A549 (cell line): Measurements from ENCODE around the gene LARGE1. TPM values are rescaled to one million over a fixed set of nuclear protein-coding genes. Genes with fewer than 3 reads are reported as not detected.

Experiments
- ATAC-seq, 2 experiments: fragments of 200-7000 bp in 1 of 2; fragments of >200 bp in 1 of 2; cut with Nextera tagmentation in 1 of 2; cut with Tn5 transposase in 1 of 2; 3 replicates each; pipeline versions ENCODE4 v1.8.0 to v1.9.1; 2018 to 2020; ENCODE audit warnings: mild to moderate bottlenecking in 1 of 2, moderate library complexity in 1 of 2
- CTCF ChIA-PET: fragments of 300-600 bp; sonication (Branson Sonifier 250); formaldehyde crosslinking; extraction: SDS; loops from one replicate; lab custom pipeline; 2021; ENCODE audit warnings: antibody characterized with exemption, inconsistent platforms; lab: Yijun Ruan, JAX
- POLR2A ChIA-PET: fragments of 350-600 bp; formaldehyde crosslinking; extraction: SDS; loops from one replicate; lab custom pipeline; 2021; ENCODE audit warnings: antibody characterized with exemption, inconsistent platforms; lab: Yijun Ruan, JAX
- DNase-seq, 2 experiments: peaks; one replicate each; pipeline versions ENCODE4 v3.0.0 to v3.0.0-alpha.2; 2011 to 2016; ENCODE audit warnings: low read depth in 1 of 2, low spot score in 1 of 2
- FAIRE-seq: peaks from 2 replicates; lab custom pipeline; 2011; peaks lifted over from hg19 to GRCh38; lab: Jason Lieb, UNC
- H3K27ac ChIP-seq, 2 experiments: fragments of >200 bp; sonication (Bioruptor Twin); formaldehyde crosslinking; 3 replicates each; pipeline ENCODE4 v1.5.1; 2016 to 2017
- H3K4me1 ChIP-seq: fragments of >200 bp; sonication (Bioruptor Twin); formaldehyde crosslinking; 3 replicates; pipeline ENCODE4 v1.6.1; 2016
- H3K4me2 ChIP-seq: fragments of >200 bp; sonication (Bioruptor Twin); formaldehyde crosslinking; 3 replicates; pipeline ENCODE4 v1.6.1; 2016
- H3K4me3 ChIP-seq: fragments of >200 bp; sonication (Bioruptor Twin); formaldehyde crosslinking; 3 replicates; pipeline ENCODE4 v1.5.1; 2016
- H3K9me3 ChIP-seq: fragments of >200 bp; sonication (Bioruptor Twin); formaldehyde crosslinking; 3 replicates; pipeline ENCODE4 v1.6.1; 2016
- BCL3 ChIP-seq: fragments of >200 bp; sonication (Bioruptor Twin); formaldehyde crosslinking; IDR thresholded peaks from 3 replicates; pipeline ENCODE4 v1.6.1; 2016
- CBX2 ChIP-seq: fragments of 200-600 bp; sonication (generic); IDR thresholded peaks from 2 replicates; pipeline ENCODE4 v1.6.1; 2016; ENCODE audit warnings: low read depth, mild to moderate bottlenecking, borderline replicate concordance
- CEBPB ChIP-seq, 2 experiments: fragments of >200 bp in 1 of 2; sonication (Bioruptor Twin) in 1 of 2; formaldehyde crosslinking in 1 of 2; IDR thresholded peaks; 2 replicates each; pipeline ENCODE4 v1.6.1; 2012 to 2016
- CTCF ChIP-seq: fragments of >200 bp; sonication (Bioruptor Twin); formaldehyde crosslinking; IDR thresholded peaks from 3 replicates; pipeline ENCODE4 v1.5.1; 2016
- ELK1 ChIP-seq: fragments of 150-350 bp; IDR thresholded peaks from 2 replicates; pipeline ENCODE4 v1.6.1; 2014; ENCODE audit warnings: low read depth, mild to moderate bottlenecking, low read length
- EP300 ChIP-seq, 2 experiments: fragments of >200 bp; sonication (Bioruptor Twin); formaldehyde crosslinking; IDR thresholded peaks; 2 replicates in 1 of 2; 3 replicates in 1 of 2; pipeline ENCODE4 v1.6.1; 2016 to 2017
- FOSL2 ChIP-seq, 2 experiments: fragments of 450-650 bp in 1 of 2; fragments of >200 bp in 1 of 2; sonication (Bioruptor Twin) in 1 of 2; formaldehyde crosslinking; IDR thresholded peaks; 2 replicates each; pipeline versions ENCODE4 v1.5.0 to v1.6.1; 2016 to 2020; ENCODE audit warnings: mild to moderate bottlenecking in 1 of 2, moderate library complexity in 1 of 2
- GATA3 ChIP-seq: IDR thresholded peaks from 2 replicates; pipeline ENCODE4 v1.6.1; 2012; ENCODE audit warnings: borderline replicate concordance
- HDAC2 ChIP-seq: fragments of 200-600 bp; sonication (generic); IDR thresholded peaks from 2 replicates; pipeline ENCODE4 v1.6.1; 2016
- HOXB13 ChIP-seq: fragments of 250-450 bp; sonication (Bioruptor Pico); IDR thresholded peaks from 2 replicates; pipeline ENCODE4 v1.5.0; 2020; ENCODE audit warnings: low read depth, mild to moderate bottlenecking, moderate library complexity
- HOXB5 ChIP-seq: fragments of 250-450 bp; sonication (Bioruptor Pico); IDR thresholded peaks from 2 replicates; pipeline ENCODE4 v1.5.0; 2020; ENCODE audit warnings: mild to moderate bottlenecking, moderate library complexity
- JUNB ChIP-seq: fragments of >200 bp; sonication (Bioruptor Twin); formaldehyde crosslinking; IDR thresholded peaks from 2 replicates; pipeline ENCODE4 v1.6.1; 2016
- MAX ChIP-seq: IDR thresholded peaks from 2 replicates; pipeline ENCODE4 v1.6.1; 2012
- NPAS2 ChIP-seq: fragments of 250-450 bp; sonication (Bioruptor Pico); IDR thresholded peaks from 2 replicates; pipeline ENCODE4 v1.8.0; 2022; ENCODE audit warnings: mild to moderate bottlenecking, moderate library complexity, borderline replicate concordance
- PHF8 ChIP-seq: fragments of 200-600 bp; sonication (generic); IDR thresholded peaks from 2 replicates; pipeline ENCODE4 v1.6.1; 2016; ENCODE audit warnings: low read depth, mild to moderate bottlenecking, antibody characterized with exemption, moderate library complexity, borderline replicate concordance
- POLR2A ChIP-seq: IDR thresholded peaks from 2 replicates; pipeline ENCODE4 v1.6.1; 2012; ENCODE audit warnings: mild to moderate bottlenecking, low read length
- POLR2AphosphoS2 ChIP-seq: conservative IDR thresholded peaks from 2 replicates; pipeline ENCODE4 v1.6.1; 2012; ENCODE audit warnings: low read length, improper control_type of control experiment, inconsistent platforms
- RCOR1 ChIP-seq: fragments of 150-350 bp; IDR thresholded peaks from 2 replicates; pipeline ENCODE4 v1.6.1; 2014; ENCODE audit warnings: antibody characterized with exemption, low read length, low read depth
- RFX5 ChIP-seq: fragments of 450-650 bp; IDR thresholded peaks from 2 replicates; pipeline ENCODE4 v1.7.1; 2014; ENCODE audit warnings: antibody characterized with exemption, mild to moderate bottlenecking, moderate library complexity
- SREBF2 ChIP-seq: fragments of 450-650 bp; IDR thresholded peaks from 2 replicates; pipeline ENCODE4 v1.6.1; 2014; ENCODE audit warnings: mild to moderate bottlenecking, moderate library complexity
- ZFP36 ChIP-seq: fragments of 450-650 bp; IDR thresholded peaks from 2 replicates; pipeline ENCODE4 v1.6.1; 2014; ENCODE audit warnings: borderline replicate concordance; ENCODE audit not compliant: partially characterized antibody
- ZNF302 ChIP-seq: fragments of 250-450 bp; sonication (Bioruptor Pico); IDR thresholded peaks from 2 replicates; pipeline ENCODE4 v1.9.0; 2021; ENCODE audit warnings: inconsistent platforms, mild to moderate bottlenecking, moderate library complexity
- ZSCAN20 ChIP-seq: fragments of 250-450 bp; sonication (Bioruptor Pico); IDR thresholded peaks from 2 replicates; pipeline ENCODE4 v1.8.0; 2022; ENCODE audit warnings: mild to moderate bottlenecking, moderate library complexity
- WGBS: methylation state at CpG from one replicate; pipeline ENCODE4 v1.1.6; 2017; ENCODE audit errors: missing lambda C conversion rate; 5-methylcytosine and 5-hydroxymethylcytosine counted together
- polyA plus RNA-seq, 4 experiments: library from polyadenylated mRNA; depleted of rRNA in 3 of 4; stranded (reverse); fragments of >200 nt; fragmentation: RNase III in 1 of 4; extraction: RNeasy Plus Mini Kit Qiagen cat#74134 plus additional on column Dnase treatment in 1 of 4; gene quantifications; 2 replicates in 3 of 4; 3 replicates in 1 of 4; pipeline ENCODE4 v1.2.3, GENCODE V29; 2011 to 2017

The LARGE1 gene
- polyA plus RNA-seq, 2 of the 4 experiments (the other 2 are of a cell fraction) = 2.7 to 5.8 TPM

- no peak for FAIRE-seq
- DNase-seq = peak; percentile 6 to 76
- no peak overlapping the region for H3K4me3 ChIP-seq
- TF ChIP-seq RCOR1 (no peak), JUNB (peak; percentile 41; the same call in 1 of the 2 replicates), FOSL2 (IDR thresholded peaks at IDR 0.05) (0 out of 2 replicates have a peak, but pooled peaks have one; percentile 13), FOSL2 (CRISPR knock-in tag; IDR thresholded peaks at IDR 0.05) (peak; percentile 52; the same call in 1 of the 2 replicates), SREBF2 (no peak), NPAS2 (CRISPR knock-in tag) (no peak), ZSCAN20 (CRISPR knock-in tag) (no peak), POLR2A (no peak), HOXB5 (CRISPR knock-in tag) (no peak), CEBPB (IDR thresholded peaks at IDR 0.05) (0 out of 4 replicates have a peak, but pooled peaks of 1 of the 2 experiments have one; percentile 46), EP300 (IDR thresholded peaks at IDR 0.05) (no peak), MAX (no peak), ZFP36 (no peak)
- 16% methylated on average over 4 of the region's 4 CpGs for WGBS
- peak overlapping the region; percentile 53 for H3K4me2 ChIP-seq
- H3K4me1 ChIP-seq = peaks cover 36% of the 10 kb centered on the region
- peaks cover 4% of the 10 kb centered on the region; the same call in 1 of the 3 replicates for H3K9me3 ChIP-seq
- peak overlapping the region; percentile 75 to 80 for H3K27ac ChIP-seq
- POLR2A ChIA-PET = no interaction called here
- ATAC-seq = peak; percentile 79 to 84
- CTCF ChIA-PET = interaction anchor here (1.3 kb wide), 1 partner anchor 47 kb away, joined by 3 read pairs; no protein-coding TSS in a partner anchor
Measured at GRCh38 chr22:33380789-33381530, 539.3 kb downstream of the LARGE1 start.

GRCh38 chr22:33379836-33380235 lies 540.4 kb downstream of the LARGE1 start:
- POLR2A ChIA-PET = no interaction called here
- TF ChIP-seq BCL3 (no peak), ELK1 (no peak), CBX2 (no peak), CTCF (no peak), GATA3 (no peak), ZNF302 (CRISPR knock-in tag) (no peak), PHF8 (no peak), HDAC2 (no peak), HOXB13 (CRISPR knock-in tag) (no peak), RFX5 (no peak), POLR2AphosphoS2 (no peak), FOSL2 (IDR thresholded peaks at IDR 0.05) (no peak), FOSL2 (CRISPR knock-in tag; IDR thresholded peaks at IDR 0.05) (no peak)
- TF ChIP-seq, all 56 proteins: peak for 0
- Histone ChIP-seq H3K4me1 (peaks cover 36% of the 10 kb centered on the region), H3K9me3 (peaks cover 4% of the 10 kb centered on the region; the same call in 1 of the 3 replicates), H3K27ac (peak overlapping the region; percentile 49 to 75; a peak in 1 of 6 replicates), H3K4me2 (no peak overlapping the region), H3K4me3 (no peak overlapping the region)
- ATAC-seq = no peak
- CTCF ChIA-PET = no interaction called here
- no peak for FAIRE-seq
- 70% methylated on average over 2 of the region's 2 CpGs for WGBS
- DNase-seq = no peak
